Right atrium auricular region (tissue), 2 donors: ENCODE results near the gene ABHD17C. TPM values are rescaled to one million over a fixed set of nuclear protein-coding genes. Genes with fewer than 3 reads are reported as not detected.

Experiments used
- DNase-seq: peaks from one replicate; pipeline ENCODE4 v3.0.0-alpha.2; 2019; ENCODE audit warnings: low spot score
- H3K27ac ChIP-seq, 2 donors: fragments of 200-600 bp; sonication (generic); 1 replicate in 1 of 2; 2 replicates in 1 of 2; pipeline ENCODE4 v1.5.1; 2016 to 2019
- H3K27me3 ChIP-seq, 2 donors: fragments of 200-600 bp; sonication (generic); one replicate each; pipeline versions ENCODE4 v1.5.1 to v1.6.0; 2017 to 2019
- H3K36me3 ChIP-seq: fragments of 200-600 bp; sonication (generic); one replicate; pipeline ENCODE4 v1.5.1; 2016
- H3K4me1 ChIP-seq, 2 donors: fragments of 200-600 bp; sonication (generic); one replicate each; pipeline versions ENCODE4 v1.5.1 to v1.6.0; 2017 to 2019
- H3K4me3 ChIP-seq, 2 donors: fragments of 200-600 bp; sonication (generic); 1 replicate in 1 of 2; 2 replicates in 1 of 2; pipeline ENCODE4 v1.5.1; 2017 to 2019; ENCODE audit warnings: mild to moderate bottlenecking in 1 of 2, moderate library complexity in 1 of 2
- H3K9me3 ChIP-seq, 2 donors: fragments of 200-600 bp; sonication (generic); one replicate each; pipeline ENCODE4 v1.5.1; 2019
- total RNA-seq, 2 donors: library from RNA; depleted of rRNA; stranded (reverse); fragments of >200 nt; gene quantifications; one replicate each; pipeline ENCODE4 v1.1.0, GENCODE V29; 2016
- TF ChIP-seq, protein P1 (sequence below), 2 donors: fragments of 200-600 bp; sonication (generic); IDR thresholded peaks; one replicate each; pipeline ENCODE4 v1.5.1; 2019; ENCODE audit warnings: antibody characterized with exemption in 2 of 2

Gene ABHD17C
- total RNA-seq, 2 donors from 2014 or later = 1.0 to 1.7 TPM

- DNase-seq = no peak
- TF ChIP-seq, protein P1, sequence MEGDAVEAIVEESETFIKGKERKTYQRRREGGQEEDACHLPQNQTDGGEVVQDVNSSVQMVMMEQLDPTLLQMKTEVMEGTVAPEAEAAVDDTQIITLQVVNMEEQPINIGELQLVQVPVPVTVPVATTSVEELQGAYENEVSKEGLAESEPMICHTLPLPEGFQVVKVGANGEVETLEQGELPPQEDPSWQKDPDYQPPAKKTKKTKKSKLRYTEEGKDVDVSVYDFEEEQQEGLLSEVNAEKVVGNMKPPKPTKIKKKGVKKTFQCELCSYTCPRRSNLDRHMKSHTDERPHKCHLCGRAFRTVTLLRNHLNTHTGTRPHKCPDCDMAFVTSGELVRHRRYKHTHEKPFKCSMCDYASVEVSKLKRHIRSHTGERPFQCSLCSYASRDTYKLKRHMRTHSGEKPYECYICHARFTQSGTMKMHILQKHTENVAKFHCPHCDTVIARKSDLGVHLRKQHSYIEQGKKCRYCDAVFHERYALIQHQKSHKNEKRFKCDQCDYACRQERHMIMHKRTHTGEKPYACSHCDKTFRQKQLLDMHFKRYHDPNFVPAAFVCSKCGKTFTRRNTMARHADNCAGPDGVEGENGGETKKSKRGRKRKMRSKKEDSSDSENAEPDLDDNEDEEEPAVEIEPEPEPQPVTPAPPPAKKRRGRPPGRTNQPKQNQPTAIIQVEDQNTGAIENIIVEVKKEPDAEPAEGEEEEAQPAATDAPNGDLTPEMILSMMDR (IDR thresholded peaks at IDR 0.05) = no peak
- H3K27me3 ChIP-seq = no peaks in the 10 kb centered on the region
- H3K4me1 ChIP-seq = no peaks in the 10 kb centered on the region
- no peaks in the 10 kb centered on the region for H3K36me3 ChIP-seq
- no peaks in the 10 kb centered on the region for H3K9me3 ChIP-seq
- H3K4me3 ChIP-seq = no peak overlapping the region
- no peak overlapping the region for H3K27ac ChIP-seq
Measured at GRCh38 chr15:80749589-80749988, 54.5 kb downstream of the ABHD17C start.

- Histone ChIP-seq H3K27me3 (no peaks in the 10 kb centered on the region), H3K27ac (no peak overlapping the region), H3K4me3 (no peak overlapping the region), H3K4me1 (no peaks in the 10 kb centered on the region), H3K9me3 (no peaks in the 10 kb centered on the region), H3K36me3 (no peaks in the 10 kb centered on the region)
- DNase-seq = no peak
- TF ChIP-seq, protein P1 (IDR thresholded peaks at IDR 0.05) = no peak
Measured at GRCh38 chr15:80750575-80750974, 55.5 kb downstream of the ABHD17C start.

DNA sequence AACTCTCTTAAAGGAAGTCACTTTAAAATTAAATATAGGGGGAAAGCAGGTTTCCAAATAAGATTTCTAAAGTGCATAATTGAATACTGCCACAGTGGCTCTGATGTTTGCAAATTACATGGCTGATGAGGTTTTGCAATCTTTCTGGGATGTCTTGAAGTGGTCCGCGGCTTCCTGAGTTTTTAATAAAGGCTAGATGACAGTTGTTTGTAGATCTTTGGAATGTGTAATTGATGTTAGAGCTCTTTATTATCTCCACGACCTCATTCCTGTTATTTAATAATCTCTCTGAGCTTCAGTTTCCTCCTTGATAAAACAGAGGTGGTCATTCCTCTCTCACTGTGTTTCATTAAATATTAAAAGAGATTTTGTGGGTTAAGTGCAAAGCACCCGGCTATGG is 57.1 kb downstream of the ABHD17C start:
- H3K36me3 ChIP-seq = no peaks in the 10 kb centered on the region

DNA sequence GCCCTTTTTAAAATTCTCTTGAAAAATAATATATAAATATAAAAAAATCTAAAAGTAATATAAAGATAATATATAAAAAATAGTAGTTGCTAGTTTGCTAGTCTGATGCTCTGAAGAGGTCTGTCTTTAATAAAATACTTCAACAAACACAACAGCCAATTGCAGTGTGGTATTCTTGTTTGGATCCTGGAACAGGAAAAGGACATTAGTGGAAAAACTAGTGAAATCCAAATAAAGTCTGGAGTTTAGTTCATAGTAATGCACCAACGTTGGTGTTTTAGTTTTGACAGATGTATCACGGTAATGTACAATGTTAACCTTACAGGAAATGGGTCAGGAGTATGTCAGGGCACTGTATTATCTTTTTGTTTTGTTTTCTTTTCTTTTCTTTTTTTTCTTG is 58.1 kb downstream of the ABHD17C start:
- no peak for DNase-seq
- H3K36me3 ChIP-seq = no peaks in the 10 kb centered on the region
- no peak overlapping the region for H3K4me3 ChIP-seq
- H3K9me3 ChIP-seq = no peaks in the 10 kb centered on the region
- H3K27me3 ChIP-seq = no peaks in the 10 kb centered on the region
- H3K27ac ChIP-seq = no peak overlapping the region
- TF ChIP-seq, protein P1 (IDR thresholded peaks at IDR 0.05) = no peak
- no peaks in the 10 kb centered on the region for H3K4me1 ChIP-seq

More for the DNA sequence above, 57.1 kb downstream of the ABHD17C start:
- DNase-seq = no peak
- Histone ChIP-seq H3K27me3 (no peaks in the 10 kb centered on the region), H3K9me3 (no peaks in the 10 kb centered on the region), H3K4me1 (no peaks in the 10 kb centered on the region), H3K27ac (no peak overlapping the region), H3K4me3 (no peak overlapping the region)
- TF ChIP-seq, protein P1 (IDR thresholded peaks at IDR 0.05) = no peak

GRCh38 chr15:80754014-80754413 is 58.9 kb downstream of the ABHD17C start:
- H3K27me3 ChIP-seq = no peaks in the 10 kb centered on the region
- no peaks in the 10 kb centered on the region for H3K36me3 ChIP-seq
- H3K4me1 ChIP-seq = no peaks in the 10 kb centered on the region
- no peak overlapping the region for H3K4me3 ChIP-seq
- TF ChIP-seq, protein P1 (IDR thresholded peaks at IDR 0.05) = no peak
- H3K9me3 ChIP-seq = no peaks in the 10 kb centered on the region
- no peak for DNase-seq
- H3K27ac ChIP-seq = no peak overlapping the region

DNA sequence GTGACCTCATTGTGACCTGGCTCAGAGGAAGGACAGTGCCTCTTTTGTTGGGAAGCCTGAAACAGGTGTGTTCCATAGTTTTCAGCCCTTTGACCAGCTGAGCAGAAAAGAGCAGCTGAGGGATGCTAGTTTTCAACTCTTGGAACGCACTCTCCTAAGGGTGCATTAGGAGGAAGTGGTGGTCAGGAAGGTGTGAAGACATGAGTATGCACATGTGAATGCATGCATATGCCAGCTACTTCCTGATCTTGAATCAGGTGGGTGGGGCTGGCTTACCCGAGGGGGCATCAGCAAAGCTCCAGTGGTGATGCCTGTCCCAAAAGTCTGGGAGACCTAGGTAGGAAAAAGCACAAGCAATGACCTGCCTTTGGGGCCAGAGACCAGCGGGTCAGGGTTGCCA is 60.8 kb downstream of the ABHD17C start:
- TF ChIP-seq, protein P1 (IDR thresholded peaks at IDR 0.05) = no peak

More for the DNA sequence above, 60.8 kb downstream of the ABHD17C start:
- no peaks in the 10 kb centered on the region for H3K9me3 ChIP-seq
- H3K36me3 ChIP-seq = no peaks in the 10 kb centered on the region
- H3K4me3 ChIP-seq = no peak overlapping the region
- DNase-seq = no peak
- H3K27me3 ChIP-seq = no peaks in the 10 kb centered on the region
- no peak overlapping the region for H3K27ac ChIP-seq
- no peaks in the 10 kb centered on the region for H3K4me1 ChIP-seq
